ENCODE data around the gene SEMA3F. TPM values are rescaled to one million over a fixed set of nuclear protein-coding genes. Genes with fewer than 3 reads are reported as not detected.
A peak's percentile ranks its signal among the peaks of the same experiment; 100 is the strongest.

The SEMA3F gene
- total RNA-seq, 1 donor from 2014 or later, result 37.5 TPM

DNA sequence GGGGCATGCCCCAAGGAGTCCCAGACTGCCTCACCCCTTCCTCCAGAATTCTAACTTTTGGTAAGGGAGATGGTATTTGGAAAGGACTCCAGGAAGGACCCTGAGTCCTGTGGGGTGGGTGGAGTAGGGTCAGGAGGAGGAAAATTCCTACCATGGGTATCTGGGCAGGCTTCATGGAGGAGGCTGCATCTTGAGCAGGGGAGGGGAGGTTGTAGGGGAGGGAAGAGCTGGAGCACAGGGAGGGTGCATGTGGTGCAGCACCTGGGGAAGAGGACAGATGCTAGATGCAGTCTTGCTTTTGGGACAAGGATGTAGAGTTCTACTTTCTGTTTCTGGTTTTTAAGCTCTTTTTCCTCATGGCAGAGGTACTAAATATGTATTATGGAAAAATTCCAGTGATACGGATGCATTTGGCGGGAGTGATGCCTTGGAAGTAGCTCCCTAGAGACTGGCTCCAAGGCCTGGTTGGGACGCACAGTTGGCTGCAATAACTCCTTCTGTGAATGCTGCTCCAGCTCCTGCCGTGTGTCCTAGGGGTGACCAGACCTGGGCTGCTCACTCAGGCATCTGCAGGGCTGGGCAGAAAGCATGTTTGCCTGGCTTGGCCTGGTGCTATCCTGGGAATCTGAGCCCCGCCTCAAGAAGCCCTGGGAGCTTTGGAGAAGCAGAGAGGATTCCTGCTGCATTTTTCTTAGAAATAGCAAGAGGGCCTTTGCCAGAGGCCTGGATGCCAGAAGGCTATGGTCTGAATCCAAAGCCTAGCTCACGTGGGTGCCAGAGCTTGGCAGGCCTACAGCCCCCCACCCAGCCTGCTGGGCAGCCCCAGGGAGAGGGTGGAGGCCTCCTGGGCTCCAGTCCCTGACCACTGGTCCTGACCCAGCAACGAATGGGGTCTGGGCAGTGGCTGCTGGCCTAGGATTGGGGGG lies 10.1 kb downstream of the SEMA3F start:
- Mint-ChIP-seq H3K4me1 (ENCODE audit: low read depth) (peaks cover 66% of the 10 kb centered on the region), H3K4me3 (ENCODE audit: unreplicated experiment) (peak overlapping the region; percentile 51), H3K9me3 (ENCODE audit: low read depth) (no peaks in the 10 kb centered on the region), H3K27ac (ENCODE audit: unreplicated experiment) (peak overlapping the region; percentile 93), H3K27me3 (ENCODE audit: low read depth) (no peaks in the 10 kb centered on the region), H3K36me3 (ENCODE audit: low read depth) (no peaks in the 10 kb centered on the region)
- TF ChIP-seq, protein P1, sequence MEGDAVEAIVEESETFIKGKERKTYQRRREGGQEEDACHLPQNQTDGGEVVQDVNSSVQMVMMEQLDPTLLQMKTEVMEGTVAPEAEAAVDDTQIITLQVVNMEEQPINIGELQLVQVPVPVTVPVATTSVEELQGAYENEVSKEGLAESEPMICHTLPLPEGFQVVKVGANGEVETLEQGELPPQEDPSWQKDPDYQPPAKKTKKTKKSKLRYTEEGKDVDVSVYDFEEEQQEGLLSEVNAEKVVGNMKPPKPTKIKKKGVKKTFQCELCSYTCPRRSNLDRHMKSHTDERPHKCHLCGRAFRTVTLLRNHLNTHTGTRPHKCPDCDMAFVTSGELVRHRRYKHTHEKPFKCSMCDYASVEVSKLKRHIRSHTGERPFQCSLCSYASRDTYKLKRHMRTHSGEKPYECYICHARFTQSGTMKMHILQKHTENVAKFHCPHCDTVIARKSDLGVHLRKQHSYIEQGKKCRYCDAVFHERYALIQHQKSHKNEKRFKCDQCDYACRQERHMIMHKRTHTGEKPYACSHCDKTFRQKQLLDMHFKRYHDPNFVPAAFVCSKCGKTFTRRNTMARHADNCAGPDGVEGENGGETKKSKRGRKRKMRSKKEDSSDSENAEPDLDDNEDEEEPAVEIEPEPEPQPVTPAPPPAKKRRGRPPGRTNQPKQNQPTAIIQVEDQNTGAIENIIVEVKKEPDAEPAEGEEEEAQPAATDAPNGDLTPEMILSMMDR (IDR thresholded peaks at IDR 0.05), result no peak
- no peak for DNase-seq (ENCODE audit: low spot score)

DNA sequence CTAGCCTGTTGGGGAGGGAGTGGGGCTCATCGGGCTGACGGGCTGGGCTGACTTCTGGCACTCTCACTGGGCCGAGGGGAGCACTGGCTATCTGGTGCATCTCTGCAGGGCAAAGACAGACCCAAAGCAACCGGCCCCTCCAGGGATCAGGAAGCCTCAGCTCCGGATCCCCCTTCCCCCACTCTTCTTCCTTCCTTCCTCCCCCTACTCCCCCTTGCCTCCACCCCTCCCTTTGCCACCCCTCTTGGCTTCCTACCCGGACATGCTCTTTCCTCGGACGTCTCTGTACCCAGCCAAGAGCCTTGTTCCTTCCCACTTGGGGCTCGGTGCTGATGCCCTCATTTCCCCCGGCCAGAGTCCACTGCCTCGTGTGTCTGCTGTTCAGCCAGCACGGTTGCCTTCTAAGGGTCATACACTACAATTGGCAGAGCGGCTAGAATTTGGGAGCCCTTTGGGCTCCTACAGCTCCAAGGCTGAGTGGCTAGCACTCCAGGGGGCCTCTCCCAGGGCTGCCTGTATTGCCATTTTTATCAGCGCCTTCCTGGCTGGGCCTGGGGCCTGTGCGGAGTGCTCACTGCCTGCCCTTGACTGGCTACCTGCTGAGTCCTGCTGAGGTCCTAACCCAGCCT lies 10.9 kb downstream of the SEMA3F start:
- Mint-ChIP-seq H3K4me3 (ENCODE audit: unreplicated experiment) (peak overlapping the region; percentile 23), H3K4me1 (ENCODE audit: low read depth) (peaks cover 67% of the 10 kb centered on the region), H3K36me3 (ENCODE audit: low read depth) (no peaks in the 10 kb centered on the region), H3K9me3 (ENCODE audit: low read depth) (no peaks in the 10 kb centered on the region), H3K27ac (ENCODE audit: unreplicated experiment) (peak overlapping the region; percentile 93), H3K27me3 (ENCODE audit: low read depth) (no peaks in the 10 kb centered on the region)
- no peak for DNase-seq (ENCODE audit: low spot score)
- TF ChIP-seq, protein P1 (IDR thresholded peaks at IDR 0.05), result no peak

DNA sequence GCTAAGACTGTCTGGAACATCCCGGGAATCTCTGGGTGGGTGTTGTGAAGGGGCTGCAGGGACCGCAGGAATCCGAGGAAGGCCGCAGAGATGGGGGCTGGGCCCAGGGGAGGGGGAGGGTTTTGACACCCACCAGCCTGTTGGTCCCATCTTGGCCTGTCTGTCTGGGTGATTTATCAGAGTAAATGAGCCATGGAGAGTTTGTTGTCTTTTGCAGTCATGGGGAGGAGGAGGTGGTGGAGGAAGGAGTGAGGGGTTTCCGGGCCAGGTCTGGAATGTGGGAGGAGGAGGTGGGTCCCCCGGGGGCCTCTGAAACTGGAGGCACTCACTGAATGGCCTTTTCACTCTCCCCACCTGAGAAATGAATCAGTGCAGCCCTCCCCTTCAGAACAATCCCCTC lies 11.5 kb downstream of the SEMA3F start:
- peaks cover 66% of the 10 kb centered on the region for H3K4me1 Mint-ChIP-seq (ENCODE audit: low read depth)
- peak overlapping the region; percentile 93 for H3K27ac Mint-ChIP-seq (ENCODE audit: unreplicated experiment)

DNA sequence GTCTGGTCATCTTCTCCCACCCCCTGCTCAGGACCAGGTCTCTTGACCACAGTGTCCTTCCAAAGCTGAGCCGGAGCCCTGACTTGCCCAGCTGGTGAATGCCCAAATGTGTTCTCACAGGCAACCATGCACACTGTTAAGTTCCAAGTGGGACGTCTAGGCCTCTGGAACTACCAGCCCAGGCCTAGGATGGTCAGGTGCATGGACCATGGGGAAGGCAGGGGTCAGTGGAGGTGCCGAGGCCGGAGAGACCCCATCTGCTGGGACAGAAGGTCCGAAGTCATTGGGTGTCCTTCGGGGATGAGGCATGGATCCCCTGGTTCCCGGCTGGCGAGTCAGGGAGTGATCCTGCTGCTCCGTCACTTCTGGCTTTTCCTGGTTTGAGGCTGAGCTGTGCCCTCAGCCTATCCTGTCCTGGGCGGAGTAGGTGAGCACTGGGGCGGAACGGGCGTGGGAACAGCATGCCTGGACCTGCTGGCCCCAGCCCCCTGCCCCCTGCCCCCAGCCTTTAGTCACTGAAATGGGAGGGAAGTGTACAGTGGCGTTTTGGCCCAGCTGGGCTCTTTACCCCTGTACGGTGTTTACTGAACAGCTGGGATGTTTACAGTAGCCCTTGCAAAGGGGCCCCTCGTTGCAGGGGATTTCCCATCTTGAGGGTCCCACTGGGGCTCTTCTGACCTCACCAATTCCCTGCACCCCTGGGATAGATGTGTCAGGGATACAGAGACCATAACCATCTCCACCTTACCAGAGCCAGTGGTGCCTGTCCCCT lies 12.1 kb downstream of the SEMA3F start:
- TF ChIP-seq, protein P1 (IDR thresholded peaks at IDR 0.05), result no peak
- DNase-seq (ENCODE audit: low spot score), result no peak
- no peaks in the 10 kb centered on the region for H3K36me3 Mint-ChIP-seq (ENCODE audit: low read depth)
- peak overlapping the region; percentile 23 for H3K4me3 Mint-ChIP-seq (ENCODE audit: unreplicated experiment)
- peak overlapping the region; percentile 93 for H3K27ac Mint-ChIP-seq (ENCODE audit: unreplicated experiment)
- no peaks in the 10 kb centered on the region for H3K27me3 Mint-ChIP-seq (ENCODE audit: low read depth)
- no peaks in the 10 kb centered on the region for H3K9me3 Mint-ChIP-seq (ENCODE audit: low read depth)
- peaks cover 61% of the 10 kb centered on the region for H3K4me1 Mint-ChIP-seq (ENCODE audit: low read depth)

More for the DNA sequence above, 11.5 kb downstream of the SEMA3F start:
- H3K9me3 Mint-ChIP-seq (ENCODE audit: low read depth), result no peaks in the 10 kb centered on the region
- TF ChIP-seq, protein P1 (IDR thresholded peaks at IDR 0.05), result no peak
- H3K36me3 Mint-ChIP-seq (ENCODE audit: low read depth), result no peaks in the 10 kb centered on the region
- H3K4me3 Mint-ChIP-seq (ENCODE audit: unreplicated experiment), result peak overlapping the region; percentile 23
- no peaks in the 10 kb centered on the region for H3K27me3 Mint-ChIP-seq (ENCODE audit: low read depth)
- no peak for DNase-seq (ENCODE audit: low spot score)

DNA sequence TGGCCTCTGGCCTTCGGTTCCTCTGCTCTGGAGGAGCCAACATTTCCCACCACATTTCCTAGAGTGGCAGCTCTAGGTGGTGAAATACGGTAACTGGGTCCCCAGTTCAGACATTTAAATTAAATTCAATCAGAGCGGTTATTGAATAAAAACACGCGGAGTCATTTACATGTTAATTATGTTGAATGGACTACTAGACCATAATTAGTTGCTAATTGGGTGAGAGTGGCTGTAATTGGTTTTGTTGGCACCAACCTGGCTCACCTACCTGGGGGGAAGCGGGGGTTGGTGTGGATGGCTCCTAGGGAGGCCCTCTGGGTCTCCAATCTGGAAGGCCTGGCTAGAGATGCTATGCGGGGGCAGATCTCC lies 12.7 kb downstream of the SEMA3F start:
- DNase-seq (ENCODE audit: low spot score), result no peak
- TF ChIP-seq, protein P1 (IDR thresholded peaks at IDR 0.05), result no peak
- H3K4me3 Mint-ChIP-seq (ENCODE audit: unreplicated experiment), result no peak overlapping the region
- no peaks in the 10 kb centered on the region for H3K36me3 Mint-ChIP-seq (ENCODE audit: low read depth)
- no peaks in the 10 kb centered on the region for H3K27me3 Mint-ChIP-seq (ENCODE audit: low read depth)
- peaks cover 56% of the 10 kb centered on the region for H3K4me1 Mint-ChIP-seq (ENCODE audit: low read depth)
- no peak overlapping the region for H3K27ac Mint-ChIP-seq (ENCODE audit: unreplicated experiment)
- H3K9me3 Mint-ChIP-seq (ENCODE audit: low read depth), result no peaks in the 10 kb centered on the region

All from chondrocyte (in vitro differentiated cells).